ENCODE measurements around the gene NCL. TPM values are rescaled to one million over a fixed set of nuclear protein-coding genes. Genes with fewer than 3 reads are reported as not detected.
"Not testable (repeated sequence)": the region's sequence is repeated elsewhere in the genome, so short reads cannot be mapped to it uniquely, and the experiment has no call there.

The NCL gene
- polyA plus RNA-seq, 1 donor: 593 TPM

DNA sequence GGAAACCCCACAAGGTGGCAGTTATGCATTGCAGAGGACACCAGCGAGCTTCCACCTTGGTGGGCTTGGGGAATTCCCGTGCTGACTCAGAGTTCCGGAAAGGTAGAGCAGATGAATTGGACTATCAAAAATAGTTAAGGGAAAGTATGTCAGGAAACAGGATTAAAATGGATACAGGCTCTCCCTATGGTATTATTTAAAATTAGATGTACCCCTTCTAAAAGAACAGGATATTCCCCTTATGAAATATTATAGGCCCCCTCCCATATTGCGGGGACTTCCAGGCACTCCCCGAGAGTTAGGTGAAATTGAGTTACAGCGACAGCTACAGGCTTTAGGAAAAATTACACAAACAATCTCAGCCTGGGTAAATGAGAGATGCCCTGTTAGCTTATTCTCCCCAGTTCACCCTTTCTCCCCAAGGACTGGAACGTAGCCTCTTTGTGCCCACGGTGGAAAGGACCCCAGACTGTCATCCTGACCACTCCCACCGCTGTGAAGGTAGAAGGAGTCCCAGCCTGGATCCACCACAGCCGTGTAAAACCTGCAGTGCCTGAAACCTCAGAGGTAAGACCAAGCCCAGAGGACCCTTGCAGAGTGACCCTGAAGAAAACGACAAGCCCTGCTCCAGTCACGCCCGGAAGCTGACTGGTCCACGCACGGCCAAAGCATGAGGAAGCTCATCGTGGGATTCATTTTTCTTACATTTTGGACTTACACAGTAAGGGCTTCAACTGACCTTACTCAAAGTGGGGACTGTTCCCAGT lies 58.5 kb downstream of the NCL start:
- not testable (repeated sequence) for DNase-seq (ENCODE audit: low read depth)

DNA sequence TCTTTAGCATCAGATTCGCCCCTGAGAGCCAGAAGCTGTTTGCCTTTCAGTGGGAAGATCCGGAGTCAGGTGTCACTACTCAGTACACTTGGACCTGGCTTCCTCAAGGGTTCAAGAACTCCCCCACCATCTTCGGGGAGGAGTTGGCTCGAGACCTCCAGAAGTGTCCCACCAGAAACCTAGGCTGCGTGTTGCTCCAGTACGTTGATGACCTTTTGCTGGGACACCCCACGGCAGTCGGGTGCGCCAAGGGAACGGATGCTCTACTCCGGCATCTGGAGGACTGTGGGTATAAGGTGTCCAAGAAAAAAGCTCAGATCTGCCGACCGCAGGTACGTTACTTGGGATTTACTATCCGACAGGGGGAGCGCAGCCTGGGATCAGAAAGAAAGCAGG lies 60.1 kb downstream of the NCL start:
- DNase-seq (ENCODE audit: low read depth): not testable (repeated sequence)

Other genes starting within 250 kb of the NCL start
- gene B3GNT7, start 68.8 kb downstream of the NCL start, polyA plus RNA-seq (ENCODE audit: insufficient read length): 0.48 TPM
- 0.38 TPM for gene NMUR1, start 66.0 kb upstream of the NCL start, polyA plus RNA-seq (ENCODE audit: insufficient read length)
- not detected for gene TEX44, start 128.4 kb upstream of the NCL start, polyA plus RNA-seq (ENCODE audit: insufficient read length)
- 486 TPM for gene PTMA, start 244.0 kb upstream of the NCL start, polyA plus RNA-seq (ENCODE audit: insufficient read length)